IMR-90 (cell line): Measurements from ENCODE around the gene RAMP3. TPM values are rescaled to one million over a fixed set of nuclear protein-coding genes. Genes with fewer than 3 reads are reported as not detected.

Experiments
- ATAC-seq: fragments of 200-7000 bp; cut with Tn5 transposase; 2 replicates; pipeline ENCODE4 v1.9.1; 2020; ENCODE audit warnings: low read depth, mild to moderate bottlenecking, moderate library complexity
- BruUV-seq: library from RNA; stranded (reverse); fragments of 400-500 nt; replicated peaks from 2 replicates; lab custom pipeline; 2021; lab: Mats Ljungman, UMichigan
- CTCF ChIA-PET: fragments of 300-600 bp; formaldehyde crosslinking; extraction: SDS; loops from one replicate; lab custom pipeline; 2021; ENCODE audit warnings: antibody characterized with exemption; lab: Yijun Ruan, JAX
- POLR2A ChIA-PET: fragments of 300-600 bp; sonication (Branson Sonifier 250); formaldehyde crosslinking; loops from one replicate; lab custom pipeline; 2022; ENCODE audit warnings: antibody characterized with exemption; ENCODE audit not compliant: unreplicated experiment; lab: Charles Lee
- DNase-seq: peaks from one replicate; pipeline ENCODE4 v3.0.0; 2013
- H2AFZ ChIP-seq: replicated peaks from 2 replicates; pipeline ENCODE3; 2013; ENCODE audit warnings: low read length, mild to moderate bottlenecking; ENCODE audit not compliant: poor library complexity
- H2AK5ac ChIP-seq: 2 replicates; pipeline ENCODE4 v1.6.1; 2013; ENCODE audit warnings: low read depth, low read length, inconsistent platforms
- H2AK9ac ChIP-seq: replicated peaks from 2 replicates; pipeline ENCODE3; 2013; ENCODE audit warnings: mild to moderate bottlenecking, low read depth, low read length, moderate library complexity; ENCODE audit not compliant: poor library complexity
- H2BK120ac ChIP-seq: 2 replicates; pipeline ENCODE4 v1.6.1; 2013; ENCODE audit warnings: low read depth, low read length, inconsistent platforms
- H2BK15ac ChIP-seq: 3 replicates; pipeline ENCODE4 v1.6.1; 2013; ENCODE audit warnings: low read depth, low read length, inconsistent platforms
- H2BK20ac ChIP-seq: 2 replicates; pipeline ENCODE4 v1.6.1; 2013; ENCODE audit warnings: low read depth, mild to moderate bottlenecking, inconsistent platforms, low read length, moderate library complexity
- H2BK5ac ChIP-seq: 2 replicates; pipeline ENCODE4 v1.6.1; 2013; ENCODE audit warnings: mild to moderate bottlenecking, low read depth, low read length, inconsistent platforms; ENCODE audit not compliant: poor library complexity, severe bottlenecking
- H3K14ac ChIP-seq: replicated peaks from 2 replicates; pipeline ENCODE4 v1.6.1; 2013; ENCODE audit warnings: low read depth, low read length, inconsistent platforms
- H3K18ac ChIP-seq: 2 replicates; pipeline ENCODE4 v1.6.1; 2013; ENCODE audit warnings: low read depth, low read length, control low read depth
- H3K23ac ChIP-seq: 2 replicates; pipeline ENCODE4 v1.6.1; 2013; ENCODE audit warnings: low read depth, low read length, inconsistent platforms
- H3K27ac ChIP-seq: 2 replicates; pipeline ENCODE4 v1.5.1; 2013; ENCODE audit warnings: mild to moderate bottlenecking, control low read depth, low read length; ENCODE audit not compliant: insufficient read depth
- H3K27me3 ChIP-seq: 2 replicates; pipeline ENCODE4 v1.6.1; 2013; ENCODE audit warnings: low read length; ENCODE audit not compliant: control insufficient read depth, insufficient read depth
- H3K36me3 ChIP-seq: 2 replicates; pipeline ENCODE4 v1.6.1; 2013; ENCODE audit warnings: low read length, mixed read lengths; ENCODE audit not compliant: control insufficient read depth, insufficient read depth
- H3K4ac ChIP-seq: 2 replicates; pipeline ENCODE4 v1.6.1; 2013; ENCODE audit warnings: low read depth, low read length, inconsistent platforms
- H3K4me1 ChIP-seq: 2 replicates; pipeline ENCODE4 v1.6.1; 2013; ENCODE audit warnings: low read length, mixed read lengths; ENCODE audit not compliant: control insufficient read depth, insufficient read depth
- H3K4me2 ChIP-seq: 2 replicates; pipeline ENCODE4 v1.6.1; 2013; ENCODE audit warnings: low read depth, mild to moderate bottlenecking, control low read depth, low read length, moderate library complexity
- H3K4me3 ChIP-seq: 2 replicates; pipeline ENCODE4 v1.5.1; 2013; ENCODE audit warnings: low read depth, mild to moderate bottlenecking, control low read depth, low read length, moderate library complexity; ENCODE audit not compliant: insufficient read depth
- H3K56ac ChIP-seq: 2 replicates; pipeline ENCODE4 v1.6.1; 2013; ENCODE audit warnings: low read length, inconsistent platforms; ENCODE audit not compliant: insufficient read depth; ENCODE audit errors: extremely low read depth
- H3K79me1 ChIP-seq, 2 experiments: 2 replicates each; pipeline ENCODE4 v1.6.1; 2013; ENCODE audit warnings: low read length in 2 of 2, inconsistent platforms in 1 of 2, low read depth in 1 of 2
- H3K9ac ChIP-seq: 2 replicates; pipeline ENCODE4 v1.6.1; 2013; ENCODE audit warnings: low read depth, low read length, control low read depth
- H3K9me1 ChIP-seq: 2 replicates; pipeline ENCODE4 v1.6.1; 2013; ENCODE audit warnings: low read length, inconsistent platforms; ENCODE audit not compliant: insufficient read depth
- H3K9me3 ChIP-seq: 2 replicates; pipeline ENCODE4 v1.6.1; 2013; ENCODE audit warnings: low read length; ENCODE audit not compliant: control insufficient read depth, insufficient read depth
- H4K20me1 ChIP-seq: 2 replicates; pipeline ENCODE4 v1.6.1; 2013; ENCODE audit warnings: low read length, inconsistent platforms; ENCODE audit not compliant: insufficient read depth
- H4K5ac ChIP-seq: 2 replicates; pipeline ENCODE4 v1.6.1; 2013; ENCODE audit warnings: mild to moderate bottlenecking, low read depth, low read length, control low read depth
- H4K8ac ChIP-seq, 2 experiments: 2 replicates each; pipeline ENCODE4 v1.6.1; 2013; ENCODE audit warnings: low read depth in 2 of 2, low read length in 2 of 2, control low read depth in 1 of 2, inconsistent platforms in 1 of 2
- H4K91ac ChIP-seq: 2 replicates; pipeline ENCODE4 v1.6.1; 2013; ENCODE audit warnings: low read depth, low read length, inconsistent platforms; ENCODE audit not compliant: insufficient read depth
- BHLHE40 ChIP-seq: fragments of 150-350 bp; IDR thresholded peaks from 2 replicates; pipeline ENCODE4 v1.6.1; 2016; ENCODE audit warnings: mild to moderate bottlenecking, low read depth, low read length
- CEBPB ChIP-seq: IDR thresholded peaks from 2 replicates; pipeline ENCODE4 v1.6.1; 2012; ENCODE audit warnings: low read depth, low read length, improper control_type of control experiment
- CHD1 ChIP-seq: IDR thresholded peaks from 2 replicates; pipeline ENCODE4 v1.6.1; 2012; ENCODE audit warnings: low read depth, low read length, improper control_type of control experiment
- CTCF ChIP-seq: conservative IDR thresholded peaks from 2 replicates; pipeline ENCODE4 v1.5.1; 2012; ENCODE audit warnings: mild to moderate bottlenecking, low read depth, low read length, improper control_type of control experiment
- ELK1 ChIP-seq: fragments of 150-350 bp; IDR thresholded peaks from 2 replicates; pipeline ENCODE4 v1.6.1; 2016; ENCODE audit warnings: low read depth, mild to moderate bottlenecking, low read length, moderate library complexity, borderline replicate concordance
- FOS ChIP-seq: fragments of 150-350 bp; IDR thresholded peaks from 2 replicates; pipeline ENCODE4 v1.6.1; 2016; ENCODE audit warnings: low read depth, low read length
- MAFK ChIP-seq: IDR thresholded peaks from 2 replicates; pipeline ENCODE4 v1.6.1; 2012; ENCODE audit warnings: low read depth, low read length, improper control_type of control experiment
- MAZ ChIP-seq: IDR thresholded peaks from 2 replicates; pipeline ENCODE4 v1.6.1; 2012; ENCODE audit warnings: low read depth, mild to moderate bottlenecking, low read length, improper control_type of control experiment, moderate library complexity, borderline replicate concordance
- MXI1 ChIP-seq: IDR thresholded peaks from 2 replicates; pipeline ENCODE4 v1.6.1; 2012; ENCODE audit warnings: low read depth, mild to moderate bottlenecking, low read length, moderate library complexity, borderline replicate concordance
- NFE2L2 ChIP-seq: fragments of 150-350 bp; IDR thresholded peaks from 2 replicates; pipeline ENCODE4 v1.6.1; 2016; ENCODE audit warnings: low read depth, mild to moderate bottlenecking, low read length
- POLR2A ChIP-seq: IDR thresholded peaks from 2 replicates; pipeline ENCODE4 v1.6.1; 2012; ENCODE audit warnings: mild to moderate bottlenecking, low read depth, low read length
- RAD21 ChIP-seq: IDR thresholded peaks from 2 replicates; pipeline ENCODE4 v1.6.1; 2012; ENCODE audit warnings: low read length, improper control_type of control experiment
- RCOR1 ChIP-seq: IDR thresholded peaks from 2 replicates; pipeline ENCODE4 v1.6.1; 2012; ENCODE audit warnings: mild to moderate bottlenecking, low read length, improper control_type of control experiment; ENCODE audit not compliant: insufficient replicate concordance
- RFX5 ChIP-seq: IDR thresholded peaks from 2 replicates; pipeline ENCODE4 v1.8.0; 2012; ENCODE audit warnings: low read depth, mild to moderate bottlenecking, low read length, moderate library complexity
- SMC3 ChIP-seq: fragments of 150-350 bp; IDR thresholded peaks from 2 replicates; pipeline ENCODE4 v1.6.1; 2016; ENCODE audit warnings: low read depth, mild to moderate bottlenecking, antibody characterized with exemption, low read length, moderate library complexity
- USF2 ChIP-seq: fragments of 150-350 bp; IDR thresholded peaks from 2 replicates; pipeline ENCODE4 v1.6.1; 2017; ENCODE audit warnings: mild to moderate bottlenecking, antibody characterized with exemption, low read length, low read depth
- WGBS, 2 experiments: methylation state at CpG; one replicate each; pipeline versions ENCODE4 v1.1.5 to v1.1.7; 2013; ENCODE audit warnings: missing lambda C conversion rate in 2 of 2; ENCODE audit not compliant: insufficient read length in 1 of 2; ENCODE audit errors: extremely low coverage in 2 of 2; 5-methylcytosine and 5-hydroxymethylcytosine counted together
- dilution Hi-C: fragments of 300-500 bp; cut with HindIII; formaldehyde crosslinking; loops from one replicate; pipeline ENCODE4 v1.14.3; 2018; ENCODE audit warnings: low sequenced_read_pairs; ENCODE audit not compliant: unreplicated experiment
- in situ Hi-C: fragments of 300-500 bp; cut with MboI; formaldehyde crosslinking; loops from 3 replicates; pipeline ENCODE4 v1.14.3; 2019; ENCODE audit warnings: low sequenced_read_pairs, inconsistent platforms, mixed read lengths
- intact Hi-C: fragments of 100-400 bp; cut with micrococcal nuclease; formaldehyde crosslinking; loops from 2 replicates; pipeline ENCODE4 v1.10.0; 2022
- polyA plus RNA-seq, 3 experiments: library from polyadenylated mRNA; depleted of rRNA; stranded (reverse); fragments of >200 nt; gene quantifications; 2 replicates each; pipeline ENCODE4 v1.2.3, GENCODE V29; 2012; ENCODE audit warnings: low replicate concordance in 1 of 3
- total RNA-seq: library from RNA; depleted of rRNA; stranded (reverse); fragments of >200 nt; gene quantifications from 2 replicates; pipeline ENCODE4 v1.2.3, GENCODE V29; 2012

RAMP3 gene
- total and polyA plus RNA-seq, 2 of the 4 experiments (the other 2 are of a cell fraction): not detected

DNA sequence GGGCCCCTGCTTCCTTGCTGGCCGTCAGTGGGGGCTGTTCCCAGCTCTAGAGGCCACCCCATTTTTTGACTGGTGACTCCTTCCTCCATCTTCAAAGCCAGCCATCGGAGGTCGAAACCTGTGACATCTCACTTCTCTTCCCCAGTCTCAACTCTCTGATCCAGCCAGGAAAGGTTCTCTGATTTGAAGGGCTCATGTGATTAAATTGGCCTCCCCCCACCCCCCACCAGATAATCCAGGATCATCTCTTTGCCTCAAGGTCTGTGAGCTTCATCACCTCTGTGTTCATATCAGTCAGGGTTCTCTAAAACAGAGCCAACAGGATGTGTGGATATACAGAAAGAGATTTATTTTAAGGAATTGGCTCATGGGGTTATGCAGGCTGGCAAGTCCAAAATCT is 5.6 kb upstream of the RAMP3 start:
- Histone ChIP-seq H4K5ac (no peak overlapping the region), H3K9me3 (no peaks in the 10 kb centered on the region), H4K8ac (no peak overlapping the region), H3K4me3 (no peak overlapping the region), H3K56ac (no peak overlapping the region), H2AFZ (no peak overlapping the region), H3K27me3 (peaks cover 54% of the 10 kb centered on the region), H3K27ac (no peak overlapping the region), H2AK5ac (no peak overlapping the region), H3K79me1 (no peaks in the 10 kb centered on the region), H3K4ac (no peak overlapping the region), H3K9ac (no peak overlapping the region), H3K4me2 (no peak overlapping the region), H3K4me1 (no peaks in the 10 kb centered on the region), H4K91ac (no peak overlapping the region), H3K18ac (no peak overlapping the region), H3K9me1 (no peaks in the 10 kb centered on the region), H3K14ac (no peak overlapping the region), H3K23ac (no peak overlapping the region), H2BK15ac (no peak overlapping the region), H4K20me1 (no peaks in the 10 kb centered on the region), H3K36me3 (no peaks in the 10 kb centered on the region), H2AK9ac (no peak overlapping the region), H2BK5ac (no peak overlapping the region), H2BK120ac (no peak overlapping the region), H2BK20ac (no peak overlapping the region)
- ChIA-PET CTCF (no interaction called here), POLR2A (no interaction called here)
- ATAC-seq (no peak), DNase-seq (no peak)
- dilution Hi-C loops (no loop called here), in situ Hi-C loops (loop anchor here (5.0 to 10.0 kb wide), 2 partner anchors 100 to 703 kb away; no protein-coding TSS in a partner anchor), intact Hi-C loops (no loop called here)
- WGBS, 2 experiments: no CpG with 5 or more reads among the region's 3 CpGs
- TF ChIP-seq BHLHE40 (no peak), RAD21 (no peak), RCOR1 (no peak), RFX5 (no peak), SMC3 (no peak), CTCF (no peak), MAFK (no peak), CHD1 (no peak), FOS (no peak), ELK1 (no peak), POLR2A (no peak), USF2 (no peak), CEBPB (no peak), MAZ (no peak), NFE2L2 (no peak), MXI1 (no peak)
- BruUV-seq: no TSS peak
